ENCODE data around the gene ZNRF1. TPM values are rescaled to one million over a fixed set of nuclear protein-coding genes. Genes with fewer than 3 reads are reported as not detected.

ZNRF1 gene
- total RNA-seq, 1 donor from 2014 or later = 26.8 TPM

GRCh38 chr16:75139498-75139897 lies 140.7 kb downstream of the ZNRF1 start:
- no peak for TF ChIP-seq CTCF (conservative IDR thresholded peaks at IDR 0.05; ENCODE audit: low read depth, low read length)
- DNase-seq (ENCODE audit: low read depth) = no peak
- no peak overlapping the region for H3K4me3 ChIP-seq (ENCODE audit: low read depth, low read length)

DNA sequence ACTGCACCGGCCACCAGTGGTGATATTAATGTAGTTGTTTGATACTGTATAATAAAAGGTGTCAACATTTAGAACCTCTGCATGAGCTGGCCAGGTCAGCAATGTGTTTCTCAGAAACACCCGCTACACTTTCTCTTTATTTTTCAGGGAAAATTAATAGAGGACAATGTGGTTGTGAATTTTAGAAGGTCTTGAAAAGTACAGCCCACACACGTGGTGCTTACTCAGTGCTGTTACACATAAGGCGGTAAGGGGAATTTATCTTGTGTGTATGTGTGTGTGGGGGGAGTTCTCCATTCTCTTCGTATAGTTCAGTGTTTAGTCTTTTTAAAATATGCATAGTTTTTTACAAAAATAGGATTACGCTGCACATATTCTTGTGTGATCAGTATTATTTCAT lies 145.1 kb downstream of the ZNRF1 start:
- TF ChIP-seq CTCF (conservative IDR thresholded peaks at IDR 0.05; ENCODE audit: low read depth, low read length) = no peak
- H3K4me3 ChIP-seq (ENCODE audit: low read depth, low read length) = no peak overlapping the region
- DNase-seq (ENCODE audit: low read depth) = no peak

DNA sequence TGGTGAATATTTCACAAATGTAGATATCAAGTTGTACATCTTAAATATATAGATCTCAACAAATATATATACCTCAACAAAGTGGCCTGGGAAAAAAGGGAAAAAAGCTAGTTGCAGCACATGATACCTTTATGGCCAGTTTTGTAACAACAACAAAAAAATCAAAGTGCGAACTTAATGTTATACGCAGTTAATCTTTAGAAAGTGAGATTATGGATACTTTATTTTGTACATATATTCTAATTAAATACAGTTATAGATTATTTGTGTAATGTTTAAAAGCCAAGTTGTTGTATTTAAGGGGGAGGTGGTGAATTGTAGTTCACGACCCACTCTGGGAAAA lies 149.1 kb downstream of the ZNRF1 start:
- peak overlapping the region; percentile 94 for H3K4me3 ChIP-seq (ENCODE audit: low read depth, low read length)
- no peak for TF ChIP-seq CTCF (conservative IDR thresholded peaks at IDR 0.05; ENCODE audit: low read depth, low read length)
- DNase-seq (ENCODE audit: low read depth) = no peak

- H3K4me3 ChIP-seq (ENCODE audit: low read depth, low read length) = peak within 1 kb of the TSS; percentile 94
- no peak for TF ChIP-seq CTCF (conservative IDR thresholded peaks at IDR 0.05; ENCODE audit: low read depth, low read length)
- DNase-seq (ENCODE audit: low read depth) = peak; percentile 36
Measured at GRCh38 chr16:75148311-75149195, 149.7 kb downstream of the ZNRF1 start, which contains the start of gene ZFP1. Gene ZFP1 (plus strand): TSS chr16:75148524. CDS start chr16:75152952, 4,428 bp downstream.

DNA sequence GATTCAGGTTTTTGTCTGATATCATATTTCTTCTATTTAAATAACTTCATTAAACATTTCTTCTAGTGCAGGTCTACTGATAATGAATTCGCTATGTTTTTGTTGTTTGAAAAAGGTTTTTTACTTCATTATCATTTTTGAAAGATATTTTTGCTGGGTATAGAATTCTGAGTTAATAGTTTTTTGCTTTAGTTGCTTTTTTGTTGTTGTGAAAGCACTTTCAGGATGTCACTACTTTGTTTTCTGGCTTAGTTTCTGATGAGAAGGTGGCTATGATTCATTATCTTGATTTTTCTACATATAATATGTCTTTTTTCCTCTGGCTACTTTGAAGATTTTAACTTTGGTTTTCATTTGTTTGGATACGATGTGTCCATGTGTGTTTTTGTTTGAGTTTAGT lies 153.0 kb downstream of the ZNRF1 start:
- H3K4me3 ChIP-seq (ENCODE audit: low read depth, low read length) = no peak overlapping the region
- no peak for DNase-seq (ENCODE audit: low read depth)
- TF ChIP-seq CTCF (conservative IDR thresholded peaks at IDR 0.05; ENCODE audit: low read depth, low read length) = no peak

- no peak overlapping the region for H3K4me3 ChIP-seq (ENCODE audit: low read depth, low read length)
- TF ChIP-seq CTCF (conservative IDR thresholded peaks at IDR 0.05; ENCODE audit: low read depth, low read length) = no peak
- no peak for DNase-seq (ENCODE audit: low read depth)
Measured at GRCh38 chr16:75152635-75153034, 153.8 kb downstream of the ZNRF1 start.

- no peak overlapping the region for H3K4me3 ChIP-seq (ENCODE audit: low read depth, low read length)
- no peak for TF ChIP-seq CTCF (conservative IDR thresholded peaks at IDR 0.05; ENCODE audit: low read depth, low read length)
- no peak for DNase-seq (ENCODE audit: low read depth)
Measured at GRCh38 chr16:75160386-75160785, 161.6 kb downstream of the ZNRF1 start.
